Vagina (tissue), 2 donors: ENCODE measurements around the gene SLC66A1.
"Not testable (repeated sequence)": the region's sequence is repeated elsewhere in the genome, so short reads cannot be mapped to it uniquely, and the experiment has no call there.

Source experiments
- POLR2A ChIP-seq, 2 donors: fragments of 450-650 bp; IDR thresholded peaks; one replicate each; pipeline ENCODE4 v1.6.1; 2017; ENCODE audit warnings: antibody characterized with exemption in 2 of 2, mild to moderate bottlenecking in 2 of 2, moderate library complexity in 2 of 2
- POLR2AphosphoS5 ChIP-seq, 2 donors: sonication (generic); formaldehyde crosslinking; IDR thresholded peaks; one replicate each; pipeline ENCODE4 v1.9.0; 2017; ENCODE audit warnings: antibody characterized with exemption in 2 of 2, mild to moderate bottlenecking in 2 of 2, low read depth in 1 of 2; ENCODE audit not compliant: insufficient read depth in 1 of 2
- TF ChIP-seq, protein P1 (sequence below), 3 experiments: fragments of 450-650 bp in 2 of 3; fragments of 200-600 bp in 1 of 3; sonication (generic) in 1 of 3; IDR thresholded peaks; one replicate each; pipeline ENCODE4 v1.5.1; 2017 to 2019; ENCODE audit warnings: antibody characterized with exemption in 3 of 3, mild to moderate bottlenecking in 2 of 3, moderate library complexity in 2 of 3

DNA sequence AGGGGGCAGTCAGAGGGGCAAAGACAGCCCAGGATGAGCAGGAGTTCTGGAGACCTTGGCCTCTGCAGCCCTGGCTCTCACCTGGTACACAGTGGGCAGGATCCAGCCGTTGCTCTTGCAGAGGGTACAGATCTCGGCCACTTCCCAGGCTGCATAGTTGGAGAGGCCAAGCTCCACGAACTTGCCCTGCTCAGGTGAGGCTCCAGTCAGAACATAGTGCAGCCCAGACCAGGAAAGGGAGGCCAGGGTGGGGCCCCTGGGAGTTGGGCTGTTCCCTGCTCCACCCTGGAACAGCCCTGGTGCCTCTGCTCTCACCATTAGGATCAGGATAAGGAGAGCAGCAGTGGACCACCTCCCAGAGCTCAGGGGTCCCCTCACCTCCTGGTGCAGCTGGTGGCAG is 26.3 kb upstream of the SLC66A1 start:
- TF ChIP-seq, protein P1, sequence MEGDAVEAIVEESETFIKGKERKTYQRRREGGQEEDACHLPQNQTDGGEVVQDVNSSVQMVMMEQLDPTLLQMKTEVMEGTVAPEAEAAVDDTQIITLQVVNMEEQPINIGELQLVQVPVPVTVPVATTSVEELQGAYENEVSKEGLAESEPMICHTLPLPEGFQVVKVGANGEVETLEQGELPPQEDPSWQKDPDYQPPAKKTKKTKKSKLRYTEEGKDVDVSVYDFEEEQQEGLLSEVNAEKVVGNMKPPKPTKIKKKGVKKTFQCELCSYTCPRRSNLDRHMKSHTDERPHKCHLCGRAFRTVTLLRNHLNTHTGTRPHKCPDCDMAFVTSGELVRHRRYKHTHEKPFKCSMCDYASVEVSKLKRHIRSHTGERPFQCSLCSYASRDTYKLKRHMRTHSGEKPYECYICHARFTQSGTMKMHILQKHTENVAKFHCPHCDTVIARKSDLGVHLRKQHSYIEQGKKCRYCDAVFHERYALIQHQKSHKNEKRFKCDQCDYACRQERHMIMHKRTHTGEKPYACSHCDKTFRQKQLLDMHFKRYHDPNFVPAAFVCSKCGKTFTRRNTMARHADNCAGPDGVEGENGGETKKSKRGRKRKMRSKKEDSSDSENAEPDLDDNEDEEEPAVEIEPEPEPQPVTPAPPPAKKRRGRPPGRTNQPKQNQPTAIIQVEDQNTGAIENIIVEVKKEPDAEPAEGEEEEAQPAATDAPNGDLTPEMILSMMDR (IDR thresholded peaks at IDR 0.05) = not testable (repeated sequence)
- TF ChIP-seq POLR2A (IDR thresholded peaks at IDR 0.05); POLR2AphosphoS5 (IDR thresholded peaks at IDR 0.05; ENCODE audit: insufficient read depth in 1 of 2, low read depth in 1 of 2): not testable (repeated sequence)
